Iris pigment epithelial cell (primary cell): Measurements from ENCODE around the gene FIBP.
"Not testable (repeated sequence)": the region's sequence is repeated elsewhere in the genome, so short reads cannot be mapped to it uniquely, and the experiment has no call there.

Experiments
- DNase-seq: peaks from one replicate; pipeline ENCODE4 v3.0.0-alpha.2; 2011; ENCODE audit warnings: low read depth

The FIBP gene

GRCh38 chr11:65859095-65859811 lies 29.0 kb downstream of the FIBP start:
- DNase-seq = peak; percentile 99

GRCh38 chr11:65858681-65859087 lies 29.6 kb downstream of the FIBP start:
- no peak for DNase-seq

GRCh38 chr11:65857853-65858680 lies 30.2 kb downstream of the FIBP start, which contains the start of gene CFL1:
CFL1 (minus strand) TSS chr11:65858180; CDS start chr11:65858099, 81 bp downstream.
- DNase-seq = peak; percentile 99

GRCh38 chr11:65857500-65857852 lies 30.8 kb downstream of the FIBP start:
- no peak for DNase-seq

- DNase-seq = peak; percentile 66
These were observed 31.4 kb downstream of the FIBP start for GRCh38 chr11:65856689-65857499.

- no peak for DNase-seq
These were observed 32.3 kb downstream of the FIBP start for GRCh38 chr11:65855927-65856363.

- DNase-seq = no peak
These were observed 33.1 kb downstream of the FIBP start for GRCh38 chr11:65854852-65855837.

GRCh38 chr11:65854161-65854592 lies 34.1 kb downstream of the FIBP start:
- no peak for DNase-seq

GRCh38 chr11:65853246-65853979 lies 34.9 kb downstream of the FIBP start:
- no peak for DNase-seq

- DNase-seq = no peak
These were observed 35.6 kb downstream of the FIBP start for GRCh38 chr11:65852508-65853245.

- DNase-seq = no peak
These were observed 36.3 kb downstream of the FIBP start for GRCh38 chr11:65851811-65852507.

- DNase-seq = no peak
These were observed 37.1 kb downstream of the FIBP start for GRCh38 chr11:65851083-65851579.

- DNase-seq = no peak
These were observed 37.8 kb downstream of the FIBP start for GRCh38 chr11:65850217-65851082.

- DNase-seq = no peak
These were observed 38.5 kb downstream of the FIBP start for GRCh38 chr11:65849771-65850216.

- no peak for DNase-seq
These were observed 38.9 kb downstream of the FIBP start for GRCh38 chr11:65849366-65849765.

- not testable (repeated sequence) for DNase-seq
These were observed 39.6 kb downstream of the FIBP start for GRCh38 chr11:65848693-65849092.

GRCh38 chr11:65847746-65848145 lies 40.5 kb downstream of the FIBP start:
- DNase-seq = no peak
